Endothelial cell of umbilical vein (primary cell): ENCODE measurements around the gene ACAD11. TPM values are rescaled to one million over a fixed set of nuclear protein-coding genes. Genes with fewer than 3 reads are reported as not detected.
A peak's percentile ranks its signal among the peaks of the same experiment; 100 is the strongest.

ENCODE experiments used
- BruUV-seq: library from RNA; stranded (reverse); fragments of 400-500 nt; replicated peaks from 2 replicates; lab custom pipeline; 2021; lab: Mats Ljungman, UMichigan
- CTCF ChIA-PET: fragments of 300-600, 350-600 bp; sonication (Branson Sonifier 250); formaldehyde crosslinking; loops from one replicate; lab custom pipeline; 2021; ENCODE audit warnings: antibody characterized with exemption, inconsistent platforms; lab: Charles Lee
- POLR2A ChIA-PET: fragments of 300-600, 350-600 bp; sonication (Branson Sonifier 250); formaldehyde crosslinking; loops from one replicate; lab custom pipeline; 2021; ENCODE audit warnings: antibody characterized with exemption, inconsistent platforms; lab: Charles Lee
- DNase-seq: peaks from one replicate; pipeline ENCODE4 v3.0.0-alpha.2; 2011; ENCODE audit warnings: low read depth, low spot score
- FAIRE-seq: peaks from 2 replicates; lab custom pipeline; 2011; peaks lifted over from hg19 to GRCh38; lab: Jason Lieb, UNC
- H2AFZ ChIP-seq: 2 replicates; pipeline ENCODE4 v1.6.0; 2012; ENCODE audit warnings: low read depth, low read length, control low read depth, inconsistent platforms
- H3K27ac ChIP-seq: 2 replicates; pipeline ENCODE4 v1.5.1; 2011; ENCODE audit warnings: low read depth, mild to moderate bottlenecking, control low read depth, low read length, moderate library complexity; ENCODE audit not compliant: insufficient read depth
- H3K27me3 ChIP-seq, 2 experiments: 2 replicates each; pipeline versions ENCODE4 v1.6.0 to v1.6.1; 2011; ENCODE audit warnings: low read length in 2 of 2, mixed read lengths in 1 of 2; ENCODE audit not compliant: control insufficient read depth in 2 of 2, insufficient read depth in 2 of 2
- H3K36me3 ChIP-seq, 2 experiments: 2 replicates in 1 of 2; 3 replicates in 1 of 2; pipeline ENCODE4 v1.5.1; 2011; ENCODE audit warnings: low read length in 2 of 2, mild to moderate bottlenecking in 1 of 2, moderate library complexity in 1 of 2; ENCODE audit not compliant: control insufficient read depth in 2 of 2, insufficient read depth in 2 of 2; ENCODE audit errors: extremely low read depth in 1 of 2
- H3K4me1 ChIP-seq: 3 replicates; pipeline ENCODE4 v1.5.1; 2011; ENCODE audit warnings: mild to moderate bottlenecking, low read length; ENCODE audit not compliant: control insufficient read depth, insufficient read depth; ENCODE audit errors: extremely low read depth
- H3K4me2 ChIP-seq: 2 replicates; pipeline ENCODE4 v1.6.1; 2011; ENCODE audit warnings: low read length, control low read depth, mixed read lengths; ENCODE audit not compliant: insufficient read depth
- H3K4me3 ChIP-seq, 3 experiments: fragments of 200-600 bp in 1 of 3; sonication (generic), shearing (Covaris generic) in 1 of 3; replicated peaks in 1 of 3; 2 replicates each; pipeline ENCODE4 v1.5.1; 2011 to 2016; ENCODE audit warnings: control low read depth in 3 of 3, low read length in 3 of 3, mild to moderate bottlenecking in 2 of 3, inconsistent platforms in 1 of 3, low read depth in 1 of 3, moderate library complexity in 1 of 3; ENCODE audit not compliant: insufficient read depth in 1 of 3
- H3K79me2 ChIP-seq: 2 replicates; pipeline ENCODE4 v1.6.0; 2012; ENCODE audit warnings: low read length, inconsistent platforms; ENCODE audit not compliant: control insufficient read depth, insufficient read depth
- H3K9ac ChIP-seq: replicated peaks from 2 replicates; pipeline ENCODE3; 2011; ENCODE audit warnings: low read length, control low read depth; ENCODE audit not compliant: insufficient read depth; ENCODE audit errors: extremely low read depth
- H3K9me1 ChIP-seq: replicated peaks from 3 replicates; pipeline ENCODE4 v1.6.0; 2011; ENCODE audit warnings: mild to moderate bottlenecking, low read length; ENCODE audit not compliant: control insufficient read depth, insufficient read depth; ENCODE audit errors: extremely low read depth
- H3K9me3 ChIP-seq: replicated peaks from 2 replicates; pipeline ENCODE4 v1.5.1; 2012; ENCODE audit warnings: low read length, inconsistent platforms; ENCODE audit not compliant: control insufficient read depth, insufficient read depth
- H4K20me1 ChIP-seq: replicated peaks from 2 replicates; pipeline ENCODE3; 2011; ENCODE audit warnings: mild to moderate bottlenecking, low read length; ENCODE audit not compliant: control insufficient read depth, insufficient read depth; ENCODE audit errors: extremely low read depth
- EZH2 ChIP-seq: IDR thresholded peaks from 2 replicates; pipeline ENCODE4 v1.6.1; 2012; ENCODE audit warnings: borderline replicate concordance, low read depth, mild to moderate bottlenecking, moderate library complexity, low read length, inconsistent platforms; ENCODE audit not compliant: severe bottlenecking
- FOS ChIP-seq: IDR thresholded peaks from 2 replicates; pipeline ENCODE4 v1.6.1; 2011; ENCODE audit warnings: mild to moderate bottlenecking, low read length, moderate library complexity, borderline replicate concordance; ENCODE audit not compliant: insufficient read depth
- GATA2 ChIP-seq: IDR thresholded peaks from 2 replicates; pipeline ENCODE4 v1.7.0; 2011; ENCODE audit warnings: low read depth, mild to moderate bottlenecking, moderate library complexity, mixed read lengths, low read length; ENCODE audit not compliant: insufficient read length, insufficient read depth
- JUN ChIP-seq: IDR thresholded peaks from 2 replicates; pipeline ENCODE4 v1.6.1; 2011; ENCODE audit warnings: borderline replicate concordance, low read depth; ENCODE audit not compliant: insufficient read length, insufficient read depth
- MYC ChIP-seq: IDR thresholded peaks from one replicate; pipeline ENCODE4 v1.6.1; 2011; ENCODE audit warnings: mild to moderate bottlenecking, low read depth, low read length
- POLR2A ChIP-seq: IDR thresholded peaks from 2 replicates; pipeline ENCODE4 v1.6.1; 2012; ENCODE audit warnings: low read depth, mild to moderate bottlenecking, control low read depth, low read length
- POLR2AphosphoS5 ChIP-seq: IDR thresholded peaks from 2 replicates; pipeline ENCODE4 v1.6.1; 2012; ENCODE audit warnings: low read depth, mild to moderate bottlenecking, control low read depth, low read length, moderate library complexity; ENCODE audit not compliant: insufficient read depth
- dilution Hi-C: fragments of 300-500 bp; cut with MboI; formaldehyde crosslinking; loops from one replicate; pipeline ENCODE4 v1.15.0; 2019; ENCODE audit warnings: low sequenced_read_pairs; ENCODE audit not compliant: extremely low pct_ligation_motif_present
- intact Hi-C: fragments of 100-400 bp; cut with micrococcal nuclease; formaldehyde crosslinking; loops from one replicate; pipeline ENCODE4 v1.10.0; 2022
- polyA plus RNA-seq, 4 experiments: library from polyadenylated mRNA; depleted of rRNA in 3 of 4; stranded (reverse) in 3 of 4; unstranded in 1 of 4; fragments of >200 nt; gene quantifications; 2 replicates each; pipeline versions ENCODE4 v1.2.1 to v1.2.3, GENCODE V29; 2011 to 2012; ENCODE audit warnings: missing spikeins in 1 of 4
- total RNA-seq: library from RNA; stranded (reverse); gene quantifications from 2 replicates; pipeline ENCODE4 v1.2.3, GENCODE V29; 2021
- TF ChIP-seq, protein P1 (sequence below), 2 donors: IDR thresholded peaks; 1 replicate in 1 of 2; 2 replicates in 1 of 2; pipeline ENCODE4 v1.5.1; 2011; ENCODE audit warnings: low read length in 2 of 2, mild to moderate bottlenecking in 2 of 2, moderate library complexity in 2 of 2, control low read depth in 1 of 2, inconsistent platforms in 1 of 2, low read depth in 1 of 2; ENCODE audit not compliant: insufficient read depth in 1 of 2; ENCODE audit errors: extremely low read depth in 1 of 2
- TF ChIP-seq, protein P2 (sequence below): IDR thresholded peaks from 2 replicates; pipeline ENCODE4 v1.6.1; 2011; ENCODE audit not compliant: insufficient read depth, insufficient read length

Gene ACAD11
- total and polyA plus RNA-seq, 2 donors (not counting 3 experiments of a cell fraction or from before 2014, with no cell fraction given) = 9.6 to 17.9 TPM

GRCh38 chr3:132695422-132695821 is 35.8 kb upstream of the ACAD11 start:
- no peak for FAIRE-seq
- Histone ChIP-seq H3K9me3 (no peaks in the 10 kb centered on the region), H3K4me3 (no peak overlapping the region), H3K27ac (no peak overlapping the region), H3K27me3 (no peaks in the 10 kb centered on the region), H2AFZ (no peak overlapping the region), H3K4me2 (no peak overlapping the region), H3K4me1 (no peaks in the 10 kb centered on the region), H3K36me3 (peaks cover 9 to 10% of the 10 kb centered on the region in 2 experiments), H4K20me1 (no peaks in the 10 kb centered on the region), H3K9me1 (no peaks in the 10 kb centered on the region), H3K79me2 (no peaks in the 10 kb centered on the region), H3K9ac (no peak overlapping the region)
- POLR2A ChIA-PET = no interaction called here
- DNase-seq = peak; percentile 34
- CTCF ChIA-PET = no interaction called here
- dilution Hi-C loops (no loop called here), intact Hi-C loops (no loop called here)
- BruUV-seq = no TSS peak
- TF ChIP-seq GATA2 = no peak
- TF ChIP-seq, protein P1, sequence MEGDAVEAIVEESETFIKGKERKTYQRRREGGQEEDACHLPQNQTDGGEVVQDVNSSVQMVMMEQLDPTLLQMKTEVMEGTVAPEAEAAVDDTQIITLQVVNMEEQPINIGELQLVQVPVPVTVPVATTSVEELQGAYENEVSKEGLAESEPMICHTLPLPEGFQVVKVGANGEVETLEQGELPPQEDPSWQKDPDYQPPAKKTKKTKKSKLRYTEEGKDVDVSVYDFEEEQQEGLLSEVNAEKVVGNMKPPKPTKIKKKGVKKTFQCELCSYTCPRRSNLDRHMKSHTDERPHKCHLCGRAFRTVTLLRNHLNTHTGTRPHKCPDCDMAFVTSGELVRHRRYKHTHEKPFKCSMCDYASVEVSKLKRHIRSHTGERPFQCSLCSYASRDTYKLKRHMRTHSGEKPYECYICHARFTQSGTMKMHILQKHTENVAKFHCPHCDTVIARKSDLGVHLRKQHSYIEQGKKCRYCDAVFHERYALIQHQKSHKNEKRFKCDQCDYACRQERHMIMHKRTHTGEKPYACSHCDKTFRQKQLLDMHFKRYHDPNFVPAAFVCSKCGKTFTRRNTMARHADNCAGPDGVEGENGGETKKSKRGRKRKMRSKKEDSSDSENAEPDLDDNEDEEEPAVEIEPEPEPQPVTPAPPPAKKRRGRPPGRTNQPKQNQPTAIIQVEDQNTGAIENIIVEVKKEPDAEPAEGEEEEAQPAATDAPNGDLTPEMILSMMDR (IDR thresholded peaks at IDR 0.05; ENCODE audit: extremely low read depth in 1 of 2, insufficient read depth in 1 of 2, low read depth in 1 of 2, low read length in 2 of 2) = no peak

DNA sequence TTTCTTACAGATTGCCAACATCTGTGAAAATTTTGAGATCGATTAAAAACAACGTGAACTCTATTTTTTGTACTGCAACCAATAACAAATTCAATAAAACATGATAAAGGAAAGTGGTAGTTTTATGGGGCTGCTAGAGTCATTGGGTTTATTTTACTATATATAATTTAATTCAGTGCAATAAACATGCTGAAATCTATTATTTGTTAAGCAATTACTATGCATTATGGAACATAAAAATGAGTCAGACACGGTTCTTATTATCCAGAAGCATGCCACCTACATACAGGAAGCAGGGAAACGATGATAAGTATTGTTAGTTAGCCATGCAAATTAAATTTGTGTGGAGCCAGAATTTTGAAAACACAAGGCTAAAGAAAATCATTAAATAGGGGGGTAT is 35.4 kb upstream of the ACAD11 start:
- POLR2A ChIA-PET = no interaction called here
- peak; percentile 48 for DNase-seq
- H3K9me1 ChIP-seq = no peaks in the 10 kb centered on the region
- H3K36me3 ChIP-seq = peaks cover 8 to 9% of the 10 kb centered on the region in 2 experiments
- BruUV-seq = no TSS peak
- H3K27ac ChIP-seq = no peak overlapping the region
- CTCF ChIA-PET = no interaction called here
- no peaks in the 10 kb centered on the region for H3K27me3 ChIP-seq
- dilution Hi-C loops = no loop called here
- H3K4me3 ChIP-seq = no peak overlapping the region
- intact Hi-C loops = no loop called here
- no peak overlapping the region for H3K9ac ChIP-seq
- no peaks in the 10 kb centered on the region for H3K4me1 ChIP-seq
- FAIRE-seq = no peak
- no peaks in the 10 kb centered on the region for H3K79me2 ChIP-seq
- H3K4me2 ChIP-seq = no peak overlapping the region
- TF ChIP-seq POLR2A (no peak), EZH2 (no peak), GATA2 (no peak), JUN (no peak), POLR2AphosphoS5 (no peak), FOS (no peak), MYC (no peak)
- TF ChIP-seq, protein P2, sequence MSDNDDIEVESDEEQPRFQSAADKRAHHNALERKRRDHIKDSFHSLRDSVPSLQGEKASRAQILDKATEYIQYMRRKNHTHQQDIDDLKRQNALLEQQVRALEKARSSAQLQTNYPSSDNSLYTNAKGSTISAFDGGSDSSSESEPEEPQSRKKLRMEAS = no peak
- no peaks in the 10 kb centered on the region for H3K9me3 ChIP-seq
- no peaks in the 10 kb centered on the region for H4K20me1 ChIP-seq
- H2AFZ ChIP-seq = no peak overlapping the region
